Central memory CD4-positive, alpha-beta T cell (primary cell): ENCODE measurements around the gene ECT2L.
"Not testable (repeated sequence)": the region's sequence is repeated elsewhere in the genome, so short reads cannot be mapped to it uniquely, and the experiment has no call there.

Experiments used
- DNase-seq: peaks from one replicate; pipeline ENCODE4 v3.0.0; 2022

The ECT2L gene

DNA sequence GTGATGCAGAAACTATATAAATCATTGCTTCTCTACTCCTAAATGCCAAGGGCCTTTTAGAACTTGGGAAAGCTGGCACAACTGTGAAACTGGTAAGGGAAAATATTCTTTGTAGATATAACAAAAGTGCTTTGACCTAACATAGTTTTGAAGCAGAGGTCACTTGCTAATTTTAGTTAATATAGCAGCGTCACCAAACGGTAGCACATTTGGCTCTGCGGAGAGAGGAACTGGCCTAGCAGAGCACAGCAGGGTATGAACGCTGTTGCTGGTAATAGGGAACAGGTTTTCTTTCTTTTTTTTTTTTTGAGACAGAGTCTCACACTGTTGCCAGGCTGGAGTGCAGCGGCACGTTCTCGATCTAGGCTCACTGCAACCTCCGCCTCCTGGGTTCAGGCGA, 67.4 kb downstream of the ECT2L start:
- no peak for DNase-seq

DNA sequence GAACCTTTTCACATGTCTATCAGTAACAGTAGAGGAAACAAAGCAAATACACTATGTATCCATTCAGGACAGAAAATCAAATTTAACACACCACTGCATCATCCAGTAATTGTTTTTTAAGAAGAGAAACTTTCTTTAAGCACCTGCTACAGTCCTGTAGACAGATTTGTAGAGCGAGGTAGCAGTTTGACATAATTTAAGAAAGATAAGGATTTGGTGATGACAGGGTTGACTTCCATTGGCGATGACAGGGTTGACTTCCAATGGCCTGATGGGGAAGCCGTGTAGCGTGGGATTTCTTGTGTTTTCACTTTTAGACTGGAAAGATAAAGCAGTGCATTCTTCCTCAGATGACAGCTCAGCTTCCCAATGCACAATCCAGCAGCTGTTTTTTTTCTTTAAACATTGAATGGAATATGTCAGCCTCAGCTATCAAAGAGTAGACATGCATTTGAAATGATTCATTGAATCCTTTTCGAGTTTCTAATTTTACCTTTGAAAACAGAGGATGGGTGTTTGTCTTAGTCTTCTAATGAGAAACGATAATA, 68.5 kb downstream of the ECT2L start:
- no peak for DNase-seq

DNA sequence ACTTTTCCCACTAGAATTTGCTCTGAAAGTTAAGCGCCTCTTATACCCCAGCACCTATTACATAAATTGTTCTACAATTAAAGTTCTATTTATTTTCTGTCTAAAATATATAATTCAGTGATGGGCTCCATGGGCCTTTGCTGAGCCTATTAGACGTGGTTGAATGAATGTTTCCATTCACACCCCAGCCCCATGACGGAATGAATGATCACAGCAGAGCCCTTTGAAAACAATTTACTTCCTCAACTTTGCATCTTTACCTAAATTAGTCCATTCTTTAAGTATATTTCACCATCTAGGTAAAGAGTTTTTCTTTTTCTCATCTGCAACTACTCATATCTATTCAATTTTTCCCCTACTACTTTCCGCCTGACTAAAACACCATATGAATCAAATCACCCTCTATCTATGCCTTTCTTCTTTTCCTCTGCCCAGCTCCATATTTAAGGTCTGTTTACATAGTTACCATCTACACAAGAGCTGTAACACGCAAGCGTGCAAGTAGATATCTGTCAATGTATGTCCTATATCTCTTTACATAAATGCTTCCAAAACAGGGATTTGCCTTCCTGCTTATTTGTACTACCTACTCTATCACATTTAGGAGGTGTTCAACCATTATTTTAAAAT, 69.7 kb downstream of the ECT2L start:
- DNase-seq = no peak

DNA sequence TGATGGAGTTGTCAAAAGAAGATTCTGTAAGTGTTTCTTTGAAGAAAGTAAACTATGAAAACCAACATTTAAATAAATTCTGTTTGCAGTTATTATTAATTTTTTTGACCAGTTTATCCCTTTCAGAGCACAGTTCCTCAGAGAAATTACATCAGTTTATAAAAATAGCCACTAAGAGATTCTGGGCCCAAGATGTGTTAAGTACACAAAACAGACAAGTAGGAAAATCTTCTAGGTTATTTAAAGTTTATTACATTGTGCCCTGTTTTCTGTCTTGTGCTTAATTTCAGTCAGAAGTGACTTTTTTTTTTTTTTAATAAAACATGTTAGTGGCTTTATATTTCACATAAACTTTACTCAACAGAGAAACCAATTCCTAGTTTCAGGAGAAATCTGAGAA, 72.3 kb downstream of the ECT2L start:
- no peak for DNase-seq

DNA sequence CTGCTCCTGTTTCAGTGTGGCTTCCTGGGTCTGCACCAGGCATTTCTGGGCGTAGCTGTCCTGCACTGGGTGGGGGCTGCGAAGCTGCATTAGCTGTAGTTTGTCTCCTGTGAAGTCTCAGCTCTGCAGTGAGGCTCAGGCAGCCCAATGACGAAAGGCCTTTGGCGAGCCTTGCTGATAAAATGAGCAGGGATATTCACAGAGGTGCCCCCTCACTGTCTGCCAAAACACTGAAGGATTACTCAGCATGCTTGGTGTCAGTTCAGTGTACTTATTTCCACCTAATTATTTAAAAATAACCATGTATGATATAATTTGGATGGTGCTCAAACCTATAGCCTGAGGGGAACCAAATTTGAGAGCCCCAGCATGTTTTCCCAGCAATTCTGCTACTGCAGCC, 73.5 kb downstream of the ECT2L start:
- DNase-seq = no peak

DNA sequence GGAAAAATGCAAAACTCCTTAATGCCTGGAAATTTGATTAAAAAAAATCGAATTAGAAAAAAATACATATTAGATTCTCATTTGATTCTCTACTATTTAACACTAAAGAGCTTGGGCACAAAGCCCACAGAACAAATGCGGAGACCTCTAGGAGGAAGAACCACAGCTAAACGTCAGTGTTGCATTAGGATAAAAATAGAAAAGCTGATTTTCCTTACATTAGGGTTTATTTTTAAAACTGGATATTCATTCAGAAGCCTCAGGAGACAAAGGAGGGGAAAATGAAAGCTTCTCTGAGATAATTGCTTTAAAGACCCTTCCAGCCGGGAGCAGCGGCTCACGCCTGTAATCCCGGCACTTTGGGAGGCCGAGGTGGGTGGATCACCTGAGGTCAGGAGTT, 77.3 kb downstream of the ECT2L start:
- DNase-seq = no peak

DNA sequence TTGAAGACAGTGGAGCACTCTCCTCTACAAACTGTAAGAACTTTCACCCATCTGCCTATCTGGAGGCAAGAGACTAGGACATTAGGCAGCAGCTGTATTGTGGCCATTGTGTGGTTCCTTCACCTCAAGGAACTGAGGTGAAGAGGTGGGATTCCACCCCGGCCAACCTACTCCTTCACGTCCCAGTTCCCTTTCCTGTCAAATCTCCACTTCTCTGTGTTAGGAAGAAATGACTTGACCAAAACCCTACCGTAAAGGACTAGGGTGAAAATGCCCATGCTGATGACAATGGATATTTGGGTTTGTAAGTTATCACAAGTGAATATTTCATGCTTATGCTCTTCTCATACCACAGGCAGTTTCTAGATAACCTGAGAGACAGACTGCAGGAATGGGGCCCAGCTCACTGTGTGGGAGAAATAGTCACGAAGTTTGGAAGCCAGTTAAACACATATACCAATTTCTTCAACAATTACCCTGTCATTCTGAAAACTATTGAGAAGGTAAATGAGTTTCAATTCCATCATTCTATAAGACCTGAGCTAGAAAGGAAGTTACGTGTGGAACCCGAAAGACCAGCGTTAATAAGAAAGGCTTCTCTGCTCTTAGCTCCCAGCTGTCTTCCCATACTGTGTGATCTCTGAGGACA, 86.6 kb downstream of the ECT2L start:
- no peak for DNase-seq

DNA sequence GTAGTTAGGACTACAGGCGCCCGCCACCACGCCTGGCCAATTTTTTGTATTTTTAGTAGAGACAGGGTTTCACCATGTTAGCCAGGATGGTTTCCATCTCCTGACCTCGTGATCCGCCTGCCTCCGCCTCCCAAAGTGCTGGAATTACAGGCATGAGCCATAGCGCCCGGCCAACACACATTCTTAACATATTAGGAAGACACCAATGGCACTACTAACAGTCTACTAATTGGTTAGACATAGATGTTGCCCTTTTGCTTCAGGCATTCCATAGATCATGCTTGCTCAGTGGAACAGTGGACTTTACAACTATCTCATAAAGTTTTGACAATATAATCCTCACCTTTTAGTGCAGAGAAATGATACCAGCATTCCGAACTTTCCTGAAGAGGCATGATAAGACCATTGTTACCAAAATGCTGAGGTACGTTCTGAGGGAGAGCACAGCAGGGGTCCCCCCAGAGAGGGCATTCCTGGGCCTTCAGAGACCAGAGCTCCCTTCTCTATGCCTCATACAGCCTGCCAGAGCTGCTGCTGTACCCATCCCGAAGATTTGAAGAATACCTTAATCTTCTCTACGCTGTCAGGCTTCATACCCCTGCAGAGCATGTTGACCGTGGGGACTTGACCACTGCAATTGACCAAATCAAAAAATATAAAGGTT, 89.4 kb downstream of the ECT2L start:
- no peak for DNase-seq

DNA sequence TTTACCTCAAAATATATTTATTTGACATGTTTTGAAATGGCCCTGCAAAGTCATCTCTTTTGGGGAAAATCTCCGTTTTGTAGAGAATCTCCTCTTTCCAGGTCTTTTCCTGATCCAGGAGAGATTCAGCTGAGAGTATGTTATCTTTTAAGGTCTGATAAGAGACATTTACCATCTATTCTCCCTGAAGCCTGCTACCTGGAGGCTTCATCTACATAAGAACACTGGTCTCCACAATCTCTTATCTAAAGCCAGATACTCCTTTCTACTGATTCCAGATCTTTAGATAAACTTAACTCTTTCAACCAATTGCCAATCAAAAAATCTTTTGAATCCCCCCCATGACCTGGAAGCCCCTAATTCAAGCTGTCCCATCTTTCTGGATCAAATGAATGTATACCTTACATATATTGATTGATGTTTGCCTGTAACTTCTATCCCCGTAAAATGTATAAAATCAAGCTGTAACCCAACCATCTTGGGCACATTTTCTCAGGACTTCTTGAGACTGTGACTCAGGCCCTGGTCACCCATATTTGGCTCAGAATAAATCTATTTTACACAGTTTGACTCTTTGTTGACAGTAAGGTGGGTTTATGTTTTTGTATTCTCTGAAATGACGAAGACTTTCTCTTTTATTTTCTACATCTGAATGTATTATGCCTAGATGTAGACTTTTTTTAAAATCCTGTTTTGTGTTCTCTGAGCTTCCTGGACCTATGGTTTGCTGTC, 95.5 kb downstream of the ECT2L start:
- DNase-seq = no peak

DNA sequence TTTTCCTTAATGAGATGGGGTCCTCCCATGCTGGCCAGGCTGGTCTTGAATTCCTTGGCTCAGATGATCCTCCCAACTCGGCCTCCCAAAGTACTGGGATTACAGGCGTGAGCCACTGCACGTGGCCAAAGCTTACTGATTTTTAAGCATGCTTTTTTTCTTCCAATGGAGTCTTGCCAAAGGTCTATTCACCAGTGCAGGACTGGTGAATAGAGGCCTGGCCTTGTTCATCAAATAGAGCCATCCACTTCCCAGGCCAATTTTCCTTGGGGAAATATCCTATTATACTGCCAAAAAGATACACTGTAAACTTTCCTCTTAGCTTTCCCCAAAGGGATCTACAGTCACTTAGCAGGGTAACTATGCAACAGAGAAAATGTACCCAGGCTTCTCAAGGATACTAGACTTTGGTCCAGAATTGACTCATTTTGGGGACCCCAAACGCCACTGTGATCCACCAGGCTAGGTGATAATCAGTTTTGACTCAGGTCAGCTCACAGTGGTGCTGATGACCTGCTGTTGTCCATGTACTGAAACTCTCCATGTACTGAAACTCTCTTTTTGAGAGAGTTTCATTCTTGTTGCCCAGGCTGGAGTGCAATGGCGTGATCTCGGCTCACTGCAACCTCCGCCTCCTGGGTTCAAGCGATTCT, 100.3 kb downstream of the ECT2L start:
- no peak for DNase-seq

DNA sequence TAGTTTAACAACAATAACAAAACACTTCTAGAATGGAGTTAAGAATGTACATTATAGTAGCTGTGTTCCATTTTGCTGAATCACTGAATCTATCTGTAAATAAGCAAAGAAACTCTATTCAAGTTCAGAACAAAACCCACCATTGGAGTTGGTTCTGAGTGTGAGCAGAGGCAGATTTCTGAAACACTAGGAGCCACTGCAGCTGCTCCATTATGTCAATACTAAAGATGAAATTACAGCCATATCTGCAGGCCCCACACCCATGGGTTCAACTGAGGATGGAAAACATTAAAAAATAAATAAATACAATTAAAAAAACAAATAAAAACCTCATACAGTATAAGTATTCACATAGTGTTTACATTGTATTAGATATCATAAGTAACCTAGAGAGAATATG, 101.1 kb downstream of the ECT2L start:
- DNase-seq = no peak

DNA sequence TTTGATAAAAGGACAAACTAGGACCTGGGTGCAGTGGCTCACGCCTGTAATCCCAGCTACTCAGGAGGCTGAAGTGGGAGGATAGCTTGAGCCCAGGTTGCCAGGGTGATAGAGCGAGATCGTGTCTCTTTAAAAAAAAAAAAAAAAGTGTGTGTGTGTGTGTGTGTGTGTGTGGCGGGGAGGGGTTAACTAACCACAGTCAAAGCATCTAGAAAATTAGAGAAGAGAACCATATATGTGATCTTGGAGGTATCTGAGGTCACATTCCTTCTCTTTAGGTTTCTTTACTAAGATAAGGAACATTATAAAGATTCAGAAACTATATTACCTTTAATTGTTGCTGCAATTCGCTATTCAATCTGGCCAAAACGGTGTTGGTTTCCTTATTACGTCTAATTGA, 111.3 kb downstream of the ECT2L start:
- no peak for DNase-seq

DNA sequence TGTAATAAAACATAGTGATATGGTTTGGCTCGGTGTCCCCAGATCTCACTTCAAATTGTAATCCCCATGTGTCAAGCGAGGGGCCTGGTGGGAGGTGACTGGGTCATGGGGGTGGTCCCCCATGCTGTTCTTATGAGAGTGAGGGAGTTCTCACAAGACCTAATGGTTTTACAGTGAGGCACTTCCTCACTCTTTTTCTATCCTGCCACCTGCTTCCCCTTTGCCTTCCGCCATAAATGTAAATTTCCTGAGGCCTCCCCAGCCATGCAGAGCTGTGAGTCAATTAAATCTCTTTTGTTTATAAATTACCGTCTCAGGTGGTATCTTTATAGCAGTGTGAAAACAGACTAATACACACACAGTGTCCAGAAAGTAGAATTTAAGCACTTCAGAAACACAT, 113.6 kb downstream of the ECT2L start:
- DNase-seq = no peak

DNA sequence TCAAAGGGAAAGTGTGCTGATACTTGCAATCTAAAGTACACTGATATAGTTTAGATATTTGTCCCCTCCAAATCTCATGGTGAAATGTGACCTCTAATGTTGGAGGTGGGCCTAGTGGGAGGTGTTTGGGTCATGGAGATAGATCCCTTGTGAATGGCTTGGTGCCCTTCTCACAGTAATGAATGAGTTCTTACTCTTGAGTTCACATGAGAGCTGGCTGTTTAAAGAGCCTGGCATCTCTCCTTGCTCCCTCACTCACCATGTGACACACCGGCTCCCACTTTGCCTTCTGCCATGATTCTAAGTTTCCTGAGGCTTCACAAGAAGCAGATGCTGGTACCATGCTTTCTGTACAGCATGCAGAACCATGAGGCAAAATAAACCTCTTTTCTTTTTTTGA, 114.1 kb downstream of the ECT2L start:
- DNase-seq = no peak

DNA sequence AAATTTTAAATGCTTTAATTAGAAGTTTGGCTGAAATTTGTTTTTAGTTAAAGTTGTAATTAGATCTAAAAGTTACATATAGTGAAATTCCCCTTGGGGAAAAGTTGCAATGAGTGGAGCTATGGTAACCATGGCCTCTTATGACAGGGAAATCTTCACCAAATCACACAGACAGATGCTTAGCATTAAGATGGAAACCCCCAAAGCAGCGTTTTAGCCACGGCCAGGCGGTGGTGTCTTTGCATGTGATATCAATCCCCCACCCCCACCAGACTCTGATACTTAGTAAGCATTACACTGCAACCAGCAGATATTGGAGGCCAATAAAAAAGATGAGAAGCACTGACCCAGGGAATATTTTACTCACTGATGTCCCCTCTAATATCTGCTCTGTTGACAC, 116.4 kb downstream of the ECT2L start:
- no peak for DNase-seq

DNA sequence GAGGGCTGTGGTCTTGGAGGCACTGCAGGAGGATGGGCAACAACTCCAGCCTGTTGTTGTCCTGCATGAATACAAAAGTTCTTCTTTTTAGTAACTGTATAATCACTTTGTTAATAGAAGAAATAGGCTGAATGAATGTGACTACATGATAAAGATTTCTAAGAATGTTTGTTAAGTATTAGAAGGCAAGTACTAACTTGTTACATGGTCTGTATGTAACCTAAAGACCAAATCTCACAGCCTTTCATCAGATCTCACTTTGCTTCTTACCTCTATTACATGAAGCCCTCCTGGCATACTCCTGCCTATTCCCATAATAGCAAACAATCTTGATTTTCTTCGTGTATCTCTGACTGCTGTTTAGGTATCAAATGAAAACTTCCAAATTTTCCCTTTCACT, 118.8 kb downstream of the ECT2L start:
- no peak for DNase-seq

DNA sequence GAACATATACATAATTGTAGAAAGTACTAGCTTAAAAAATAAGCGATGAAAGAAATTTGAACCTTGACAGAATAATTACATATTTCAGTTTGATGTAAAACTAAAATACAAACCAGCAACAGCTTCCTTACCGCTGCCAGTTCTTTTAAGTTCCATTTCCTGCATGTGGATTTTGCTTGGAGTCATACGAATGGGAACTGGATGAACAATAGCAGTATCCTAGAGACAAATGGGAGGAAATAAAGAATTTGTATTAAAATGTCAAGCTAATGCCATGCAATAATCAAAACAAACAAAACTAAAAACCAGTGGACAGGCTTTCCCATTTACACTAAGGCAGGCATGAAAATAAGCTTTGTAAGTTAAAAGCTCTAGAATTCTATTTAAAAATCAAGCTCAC, 125.0 kb downstream of the ECT2L start:
- DNase-seq = no peak

DNA sequence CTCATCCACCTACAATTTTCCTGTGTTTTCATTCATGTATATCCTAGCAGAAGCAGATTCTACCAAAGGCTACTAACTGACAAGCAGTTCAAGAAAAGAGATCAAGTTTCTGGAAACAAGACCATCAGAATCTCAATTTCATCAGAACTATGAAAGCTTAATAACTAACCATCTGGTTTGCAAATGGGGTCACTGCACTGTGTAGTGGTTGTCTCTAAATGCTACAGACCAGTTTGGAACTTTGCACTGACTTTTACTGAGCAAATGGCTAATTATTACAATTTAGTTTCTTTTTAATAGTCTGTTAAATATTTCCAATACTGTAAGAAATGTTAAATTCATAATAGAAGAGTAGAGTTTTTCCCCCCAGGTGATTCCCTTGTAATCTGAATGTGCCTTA, 127.7 kb downstream of the ECT2L start:
- no peak for DNase-seq

DNA sequence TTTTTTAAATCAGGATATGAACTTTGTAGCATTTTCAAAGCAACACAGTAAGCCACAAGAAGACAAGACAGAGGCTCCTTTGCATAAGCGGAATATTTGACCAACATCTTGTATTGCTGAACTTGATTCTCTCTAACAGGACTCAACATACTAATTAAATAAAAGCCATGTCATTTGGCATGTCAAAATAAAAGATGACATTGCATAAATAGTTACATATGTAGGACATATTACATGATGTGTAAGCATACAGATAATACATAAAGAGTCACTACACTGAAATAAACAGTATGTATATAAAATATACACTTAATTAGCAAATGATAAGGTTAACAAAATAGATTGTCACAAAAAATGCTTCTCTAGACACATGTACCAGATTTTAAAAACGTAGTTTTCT, 129.9 kb downstream of the ECT2L start:
- DNase-seq = no peak

DNA sequence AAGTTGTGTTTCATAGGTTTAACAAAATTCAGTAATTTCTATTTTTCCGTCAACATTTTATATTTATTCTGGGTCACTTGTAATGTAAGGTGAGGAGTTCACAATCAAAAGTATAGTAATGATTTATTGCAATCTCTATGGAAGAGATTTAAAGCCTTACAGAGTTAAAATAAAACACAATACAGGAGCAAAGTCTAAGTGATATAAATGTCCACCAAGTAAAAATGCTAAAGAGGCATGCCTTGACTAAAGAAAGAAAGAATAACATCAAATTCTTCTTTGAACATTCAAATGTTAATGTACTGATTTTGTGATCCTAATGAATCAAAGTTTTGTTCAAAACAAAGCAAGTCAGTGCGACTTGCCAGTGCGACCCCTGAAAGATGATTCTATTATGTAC, 130.7 kb downstream of the ECT2L start:
- no peak for DNase-seq

DNA sequence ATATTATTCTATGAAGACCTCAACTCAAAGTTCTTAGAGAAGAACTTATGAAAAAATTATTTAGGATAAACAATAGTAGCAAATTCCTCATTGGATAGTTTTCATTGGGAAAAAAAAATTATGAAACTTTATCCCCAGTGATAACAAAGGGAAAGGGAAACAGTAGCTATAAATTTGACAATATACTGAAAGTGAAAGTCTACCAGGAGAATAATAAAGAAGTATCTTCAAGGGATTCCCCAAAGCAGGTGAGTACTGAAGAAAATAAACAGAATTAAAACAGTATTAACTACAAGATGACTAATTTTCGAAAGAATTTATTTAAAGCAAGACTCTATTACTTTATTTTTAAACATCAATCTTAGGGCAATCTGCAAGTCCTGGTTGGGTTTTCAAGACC, 135.8 kb downstream of the ECT2L start:
- DNase-seq = no peak

DNA sequence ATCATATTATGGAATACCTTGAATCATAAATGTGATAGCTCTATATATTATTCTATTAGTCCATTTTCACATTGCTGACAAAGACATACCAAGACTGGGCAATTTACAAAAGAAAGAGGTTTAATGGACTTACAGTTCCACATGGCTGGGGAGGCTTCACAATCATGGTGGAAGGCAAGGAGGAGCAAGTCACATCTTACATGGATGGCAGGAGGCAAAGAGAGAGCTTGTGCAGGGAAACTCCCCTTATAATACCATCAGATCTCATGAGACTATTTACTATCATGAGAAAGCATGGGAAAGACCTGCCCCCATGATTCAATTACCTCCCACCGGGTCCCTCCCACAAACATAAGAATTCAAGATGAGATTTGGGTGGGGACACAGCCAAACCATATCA, 141.0 kb downstream of the ECT2L start:
- DNase-seq = not testable (repeated sequence)

DNA sequence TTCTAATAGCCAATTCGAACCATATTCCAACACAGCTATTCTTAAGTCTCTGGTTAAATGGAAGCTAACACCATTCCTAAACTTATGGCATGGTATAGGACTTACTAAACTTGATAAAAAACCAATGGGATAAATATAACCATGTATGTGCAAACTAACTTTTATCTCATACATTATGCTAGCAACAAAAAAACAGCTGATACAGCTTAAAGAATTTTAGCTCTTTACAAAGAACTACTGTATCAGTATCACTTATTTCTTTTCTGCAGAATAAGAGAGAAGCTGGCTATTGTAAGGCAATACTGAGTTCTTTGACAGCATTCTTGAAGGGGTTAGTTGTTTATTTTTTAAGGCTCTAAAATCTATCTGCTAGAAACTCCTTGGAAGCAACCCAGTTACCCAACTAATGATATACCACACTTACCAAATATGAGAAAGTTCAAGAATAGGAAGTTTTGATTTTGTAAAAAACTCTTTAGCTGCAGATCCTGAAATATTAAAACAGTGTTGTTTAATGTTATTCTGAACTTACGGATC, 147.3 kb downstream of the ECT2L start:
- DNase-seq = no peak
